GM12878 (cell line): ENCODE data around the gene EFNA3. TPM values are rescaled to one million over a fixed set of nuclear protein-coding genes. Genes with fewer than 3 reads are reported as not detected.

Source experiments
- ATAC-seq: fragments of 200-7000 bp; cut with Tn5 transposase; 3 replicates; pipeline ENCODE4 v1.9.1; 2020; ENCODE audit warnings: mild to moderate bottlenecking, moderate library complexity
- BruUV-seq: library from RNA; stranded (reverse); fragments of 400-500 nt; replicated peaks from 2 replicates; lab custom pipeline; 2021; lab: Mats Ljungman, UMichigan
- CTCF ChIA-PET: fragments of 300-600 bp; sonication (Branson Sonifier 250); formaldehyde crosslinking; extraction: SDS; loops from one replicate; lab custom pipeline; 2021; ENCODE audit warnings: inconsistent platforms; lab: Yijun Ruan, JAX
- POLR2A ChIA-PET: fragments of 350-600 bp; formaldehyde crosslinking; extraction: SDS; loops from one replicate; lab custom pipeline; 2021; ENCODE audit warnings: inconsistent platforms; lab: Charles Lee
- RAD21 ChIA-PET: fragments of 300-600 bp; sonication (Branson Sonifier 250); formaldehyde crosslinking; loops from one replicate; lab custom pipeline; 2023; ENCODE audit warnings: antibody characterized with exemption; ENCODE audit not compliant: unreplicated experiment; lab: Charles Lee
- SMC1A ChIA-PET: fragments of 300-600 bp; sonication (Branson Sonifier 250); formaldehyde crosslinking; loops from one replicate; lab custom pipeline; 2023; ENCODE audit not compliant: unreplicated experiment, uncharacterized antibody; lab: Charles Lee
- DNase-seq: peaks from one replicate; pipeline ENCODE4 v3.0.0-alpha.2; 2011; ENCODE audit warnings: low read depth, low spot score
- FAIRE-seq: peaks from 3 replicates; lab custom pipeline; 2011; peaks lifted over from hg19 to GRCh38; lab: Jason Lieb, UNC
- H2AFZ ChIP-seq: 2 replicates; pipeline ENCODE4 v1.6.0; 2011; ENCODE audit warnings: low read depth, low read length, control low read depth; ENCODE audit not compliant: control insufficient read depth
- H3K27ac ChIP-seq: 2 replicates; pipeline ENCODE4 v1.5.1; 2011; ENCODE audit warnings: control low read depth; ENCODE audit not compliant: control insufficient read depth, insufficient read depth
- H3K27me3 ChIP-seq, 2 experiments: replicated peaks in 1 of 2; 2 replicates each; pipeline versions ENCODE4 v1.6.0 to v1.6.1; 2011; ENCODE audit warnings: low read length in 1 of 2; ENCODE audit not compliant: control insufficient read depth in 2 of 2, insufficient read depth in 2 of 2
- H3K36me3 ChIP-seq, 2 experiments: 2 replicates each; pipeline ENCODE4 v1.5.1; 2011; ENCODE audit warnings: low read length in 1 of 2; ENCODE audit not compliant: control insufficient read depth in 2 of 2, insufficient read depth in 2 of 2
- H3K4me1 ChIP-seq: 2 replicates; pipeline ENCODE4 v1.6.1; 2011; ENCODE audit warnings: mild to moderate bottlenecking, low read length, moderate library complexity, mixed read lengths; ENCODE audit not compliant: control insufficient read depth, insufficient read depth
- H3K4me2 ChIP-seq: 2 replicates; pipeline ENCODE4 v1.6.0; 2011; ENCODE audit warnings: control low read depth; ENCODE audit not compliant: control insufficient read depth, insufficient read depth
- H3K4me3 ChIP-seq: fragments of 200-600 bp; sonication (generic); 2 replicates; pipeline ENCODE4 v1.5.1; 2016
- H3K79me2 ChIP-seq: 2 replicates; pipeline ENCODE4 v1.6.0; 2011; ENCODE audit warnings: low read length; ENCODE audit not compliant: control insufficient read depth, insufficient read depth
- H3K9ac ChIP-seq: 2 replicates; pipeline ENCODE4 v1.8.0; 2011; ENCODE audit warnings: low read length, control low read depth, mixed read lengths; ENCODE audit not compliant: control insufficient read depth, insufficient read depth
- H3K9me3 ChIP-seq: replicated peaks from 3 replicates; pipeline ENCODE4 v1.5.1; 2011; ENCODE audit warnings: mild to moderate bottlenecking, low read length; ENCODE audit not compliant: control insufficient read depth, insufficient read depth
- H4K20me1 ChIP-seq: 2 replicates; pipeline ENCODE4 v1.6.0; 2011; ENCODE audit not compliant: control insufficient read depth, insufficient read depth
- BRCA1 ChIP-seq: IDR thresholded peaks from 2 replicates; pipeline ENCODE4 v1.6.1; 2011; ENCODE audit warnings: low read depth, low read length, improper control_type of control experiment
- CEBPB ChIP-seq, 2 experiments: fragments of 150-350 bp in 1 of 2; IDR thresholded peaks; 2 replicates each; pipeline ENCODE4 v1.6.1; 2012 to 2014; ENCODE audit warnings: low read depth in 2 of 2, low read length in 2 of 2, borderline replicate concordance in 1 of 2, inconsistent platforms in 1 of 2
- EGR1 ChIP-seq, 2 experiments: IDR thresholded peaks; 1 replicate in 1 of 2; 2 replicates in 1 of 2; pipeline ENCODE4 v1.6.1; 2011 to 2012; ENCODE audit warnings: low read depth in 2 of 2, low read length in 2 of 2, borderline replicate concordance in 1 of 2, mild to moderate bottlenecking in 1 of 2, moderate library complexity in 1 of 2
- FOXK2 ChIP-seq: fragments of 450-650 bp; IDR thresholded peaks from 2 replicates; pipeline ENCODE4 v1.6.1; 2017; ENCODE audit warnings: mild to moderate bottlenecking, moderate library complexity
- HDAC6 ChIP-seq: fragments of 200-600 bp; sonication (generic); IDR thresholded peaks from one replicate; pipeline ENCODE4 v1.8.0; 2017; ENCODE audit warnings: antibody characterized with exemption; ENCODE audit not compliant: unreplicated experiment
- NR2F1 ChIP-seq: fragments of 450-650 bp; conservative IDR thresholded peaks from 2 replicates; pipeline ENCODE4 v1.6.1; 2017; ENCODE audit warnings: mild to moderate bottlenecking
- SP1 ChIP-seq: IDR thresholded peaks from one replicate; pipeline ENCODE4 v1.6.1; 2011; ENCODE audit warnings: low read depth, low read length
- TCF7 ChIP-seq: IDR thresholded peaks from 2 replicates; pipeline ENCODE4 v1.6.1; 2014; ENCODE audit warnings: antibody characterized with exemption, borderline replicate concordance
- ZNF217 ChIP-seq: fragments of 450-650 bp; IDR thresholded peaks from 2 replicates; pipeline ENCODE4 v1.6.1; 2017; ENCODE audit warnings: antibody characterized with exemption, mild to moderate bottlenecking
- WGBS: methylation state at CpG from one replicate; pipeline ENCODE4 v1.1.6; 2016; ENCODE audit warnings: low lambda C conversion rate; ENCODE audit not compliant: insufficient replicate concordance, insufficient coverage; ENCODE audit errors: missing lambda C conversion rate; 5-methylcytosine and 5-hydroxymethylcytosine counted together
- in situ Hi-C: fragments of 300-500 bp; cut with MboI; formaldehyde crosslinking; loops from 9 replicates; pipeline ENCODE4 v1.14.3; 2018; ENCODE audit warnings: mixed read lengths
- intact Hi-C: fragments of 100-400 bp; cut with micrococcal nuclease; formaldehyde crosslinking; loops from one replicate; pipeline ENCODE4 v1.14.2; 2022; ENCODE audit not compliant: unreplicated experiment
- polyA plus RNA-seq, 11 experiments: library from polyadenylated mRNA; depleted of rRNA in 4 of 11; unstranded in 6 of 11; stranded (reverse) in 5 of 11; fragments of >200 nt; fragmentation: Nextera tagmentation in 4 of 11; fragmentation: Illumina TruSeq in 1 of 11; extraction: Ambion mirVana in 4 of 11; extraction: Trizol in 1 of 11; gene quantifications; 1 replicate in 1 of 11; 2 replicates in 10 of 11; pipeline versions ENCODE4 v1.2.1 to v1.2.3, GENCODE V29; 2011 to 2016; ENCODE audit warnings: inconsistent platforms in 2 of 11, missing spikeins in 2 of 11, low read depth in 1 of 11
- total RNA-seq, 4 experiments: library from RNA; depleted of rRNA in 3 of 4; stranded (reverse); fragments of >200 nt in 3 of 4; fragmentation: Illumina TruSeq in 1 of 4; extraction: Trizol in 1 of 4; gene quantifications; 2 replicates each; pipeline versions ENCODE4 v1.2.1 to v1.2.3, GENCODE V29; 2013 to 2021
- TF ChIP-seq, protein P1 (sequence below): fragments of 150-350 bp; IDR thresholded peaks from 2 replicates; pipeline ENCODE4 v1.6.1; 2014; ENCODE audit warnings: mild to moderate bottlenecking, low read depth, low read length
- TF ChIP-seq, protein P2 (sequence below): fragments of 450-650 bp; IDR thresholded peaks from 2 replicates; pipeline ENCODE4 v1.6.1; 2017; ENCODE audit warnings: mild to moderate bottlenecking, moderate library complexity
- TF ChIP-seq, protein P3 (sequence below): IDR thresholded peaks from 2 replicates; pipeline ENCODE4 v1.6.1; 2012; ENCODE audit warnings: low read length, inconsistent platforms
- TF ChIP-seq, protein P4 (sequence below): IDR thresholded peaks from 2 replicates; pipeline ENCODE4 v1.6.1; 2011; ENCODE audit warnings: low read depth, mild to moderate bottlenecking, low read length, moderate library complexity, borderline replicate concordance; ENCODE audit errors: extremely low read depth
- TF ChIP-seq, protein P5 (sequence below): fragments of 450-650 bp; formaldehyde crosslinking; IDR thresholded peaks from 2 replicates; pipeline ENCODE4 v1.5.0; 2022; ENCODE audit warnings: mild to moderate bottlenecking, missing genetic modification characterization

Gene EFNA3
- total and polyA plus RNA-seq, 10 of the 15 experiments (the other 5 are each of a cell fraction or from before 2014, with no cell fraction given): 0.08 to 5.4 (median 1.1) TPM

DNA sequence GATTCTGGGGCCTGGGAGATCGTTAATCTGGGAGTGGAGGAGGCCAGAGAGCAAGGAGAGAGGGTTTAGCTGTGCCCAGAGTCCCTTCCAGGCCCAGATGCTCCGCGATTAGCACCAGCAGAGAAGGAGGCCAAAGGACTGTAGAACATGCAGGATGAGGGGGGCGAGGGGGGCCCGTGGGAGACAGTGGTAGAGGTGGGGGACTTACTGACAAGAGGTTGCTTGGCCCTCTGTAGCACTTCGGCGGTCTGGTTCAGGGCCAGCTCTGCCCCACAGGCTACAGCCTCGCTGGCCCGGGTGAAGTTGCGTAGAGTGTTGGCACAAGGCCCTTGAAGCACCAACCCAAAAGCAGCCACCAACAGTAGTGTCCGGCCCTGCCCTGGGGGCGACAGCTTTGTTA, 45.8 kb upstream of the EFNA3 start:
- SMC1A ChIA-PET: no interaction called here
- H2AFZ ChIP-seq: no peak overlapping the region
- in situ Hi-C loops: no loop called here
- POLR2A ChIA-PET: interaction anchor here (1.3 kb wide), 1 partner anchor 50 kb away, joined by 4 read pairs; the partner anchor contains the start of gene FLAD1
- no peaks in the 10 kb centered on the region for H3K79me2 ChIP-seq
- no peak overlapping the region for H3K4me2 ChIP-seq
- intact Hi-C loops: no loop called here
- ATAC-seq: no peak
- no peaks in the 10 kb centered on the region for H3K36me3 ChIP-seq
- DNase-seq: no peak
- RAD21 ChIA-PET: no interaction called here
- H3K9me3 ChIP-seq: no peaks in the 10 kb centered on the region
- peaks cover 0 to 3% of the 10 kb centered on the region in 2 experiments; a peak in 1 of 4 replicates for H3K27me3 ChIP-seq
- 52% methylated on average over 12 of the region's 12 CpGs for WGBS
- H3K4me3 ChIP-seq: no peak overlapping the region
- H3K9ac ChIP-seq: no peak overlapping the region
- FAIRE-seq: no peak
- H4K20me1 ChIP-seq: no peaks in the 10 kb centered on the region
- CTCF ChIA-PET: interaction anchor here (1.4 kb wide), 1 partner anchor 12 kb away, joined by 4 read pairs; no protein-coding TSS in a partner anchor
- H3K4me1 ChIP-seq: no peaks in the 10 kb centered on the region
- H3K27ac ChIP-seq: no peak overlapping the region
- BruUV-seq: no TSS peak
- TF ChIP-seq NR2F1: no peak
- TF ChIP-seq TCF7: no peak
- TF ChIP-seq, protein P1, sequence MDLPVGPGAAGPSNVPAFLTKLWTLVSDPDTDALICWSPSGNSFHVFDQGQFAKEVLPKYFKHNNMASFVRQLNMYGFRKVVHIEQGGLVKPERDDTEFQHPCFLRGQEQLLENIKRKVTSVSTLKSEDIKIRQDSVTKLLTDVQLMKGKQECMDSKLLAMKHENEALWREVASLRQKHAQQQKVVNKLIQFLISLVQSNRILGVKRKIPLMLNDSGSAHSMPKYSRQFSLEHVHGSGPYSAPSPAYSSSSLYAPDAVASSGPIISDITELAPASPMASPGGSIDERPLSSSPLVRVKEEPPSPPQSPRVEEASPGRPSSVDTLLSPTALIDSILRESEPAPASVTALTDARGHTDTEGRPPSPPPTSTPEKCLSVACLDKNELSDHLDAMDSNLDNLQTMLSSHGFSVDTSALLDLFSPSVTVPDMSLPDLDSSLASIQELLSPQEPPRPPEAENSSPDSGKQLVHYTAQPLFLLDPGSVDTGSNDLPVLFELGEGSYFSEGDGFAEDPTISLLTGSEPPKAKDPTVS: no peak
- no peak for TF ChIP-seq SP1
- TF ChIP-seq HDAC6: no peak
- TF ChIP-seq EGR1 (IDR thresholded peaks at IDR 0.05; ENCODE audit: borderline replicate concordance in 1 of 2, low read depth in 2 of 2, low read length in 2 of 2): no peak
- TF ChIP-seq, protein P2, sequence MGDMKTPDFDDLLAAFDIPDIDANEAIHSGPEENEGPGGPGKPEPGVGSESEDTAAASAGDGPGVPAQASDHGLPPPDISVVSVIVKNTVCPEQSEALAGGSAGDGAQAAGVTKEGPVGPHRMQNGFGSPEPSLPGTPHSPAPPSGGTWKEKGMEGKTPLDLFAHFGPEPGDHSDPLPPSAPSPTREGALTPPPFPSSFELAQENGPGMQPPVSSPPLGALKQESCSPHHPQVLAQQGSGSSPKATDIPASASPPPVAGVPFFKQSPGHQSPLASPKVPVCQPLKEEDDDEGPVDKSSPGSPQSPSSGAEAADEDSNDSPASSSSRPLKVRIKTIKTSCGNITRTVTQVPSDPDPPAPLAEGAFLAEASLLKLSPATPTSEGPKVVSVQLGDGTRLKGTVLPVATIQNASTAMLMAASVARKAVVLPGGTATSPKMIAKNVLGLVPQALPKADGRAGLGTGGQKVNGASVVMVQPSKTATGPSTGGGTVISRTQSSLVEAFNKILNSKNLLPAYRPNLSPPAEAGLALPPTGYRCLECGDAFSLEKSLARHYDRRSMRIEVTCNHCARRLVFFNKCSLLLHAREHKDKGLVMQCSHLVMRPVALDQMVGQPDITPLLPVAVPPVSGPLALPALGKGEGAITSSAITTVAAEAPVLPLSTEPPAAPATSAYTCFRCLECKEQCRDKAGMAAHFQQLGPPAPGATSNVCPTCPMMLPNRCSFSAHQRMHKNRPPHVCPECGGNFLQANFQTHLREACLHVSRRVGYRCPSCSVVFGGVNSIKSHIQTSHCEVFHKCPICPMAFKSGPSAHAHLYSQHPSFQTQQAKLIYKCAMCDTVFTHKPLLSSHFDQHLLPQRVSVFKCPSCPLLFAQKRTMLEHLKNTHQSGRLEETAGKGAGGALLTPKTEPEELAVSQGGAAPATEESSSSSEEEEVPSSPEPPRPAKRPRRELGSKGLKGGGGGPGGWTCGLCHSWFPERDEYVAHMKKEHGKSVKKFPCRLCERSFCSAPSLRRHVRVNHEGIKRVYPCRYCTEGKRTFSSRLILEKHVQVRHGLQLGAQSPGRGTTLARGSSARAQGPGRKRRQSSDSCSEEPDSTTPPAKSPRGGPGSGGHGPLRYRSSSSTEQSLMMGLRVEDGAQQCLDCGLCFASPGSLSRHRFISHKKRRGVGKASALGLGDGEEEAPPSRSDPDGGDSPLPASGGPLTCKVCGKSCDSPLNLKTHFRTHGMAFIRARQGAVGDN: no peak
- TF ChIP-seq BRCA1: no peak
- TF ChIP-seq, protein P3, sequence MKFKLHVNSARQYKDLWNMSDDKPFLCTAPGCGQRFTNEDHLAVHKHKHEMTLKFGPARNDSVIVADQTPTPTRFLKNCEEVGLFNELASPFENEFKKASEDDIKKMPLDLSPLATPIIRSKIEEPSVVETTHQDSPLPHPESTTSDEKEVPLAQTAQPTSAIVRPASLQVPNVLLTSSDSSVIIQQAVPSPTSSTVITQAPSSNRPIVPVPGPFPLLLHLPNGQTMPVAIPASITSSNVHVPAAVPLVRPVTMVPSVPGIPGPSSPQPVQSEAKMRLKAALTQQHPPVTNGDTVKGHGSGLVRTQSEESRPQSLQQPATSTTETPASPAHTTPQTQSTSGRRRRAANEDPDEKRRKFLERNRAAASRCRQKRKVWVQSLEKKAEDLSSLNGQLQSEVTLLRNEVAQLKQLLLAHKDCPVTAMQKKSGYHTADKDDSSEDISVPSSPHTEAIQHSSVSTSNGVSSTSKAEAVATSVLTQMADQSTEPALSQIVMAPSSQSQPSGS: no peak
- TF ChIP-seq FOXK2: no peak
- no peak for TF ChIP-seq ZNF217
- TF ChIP-seq, protein P4, sequence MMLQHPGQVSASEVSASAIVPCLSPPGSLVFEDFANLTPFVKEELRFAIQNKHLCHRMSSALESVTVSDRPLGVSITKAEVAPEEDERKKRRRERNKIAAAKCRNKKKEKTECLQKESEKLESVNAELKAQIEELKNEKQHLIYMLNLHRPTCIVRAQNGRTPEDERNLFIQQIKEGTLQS: no peak
- TF ChIP-seq, protein P5, sequence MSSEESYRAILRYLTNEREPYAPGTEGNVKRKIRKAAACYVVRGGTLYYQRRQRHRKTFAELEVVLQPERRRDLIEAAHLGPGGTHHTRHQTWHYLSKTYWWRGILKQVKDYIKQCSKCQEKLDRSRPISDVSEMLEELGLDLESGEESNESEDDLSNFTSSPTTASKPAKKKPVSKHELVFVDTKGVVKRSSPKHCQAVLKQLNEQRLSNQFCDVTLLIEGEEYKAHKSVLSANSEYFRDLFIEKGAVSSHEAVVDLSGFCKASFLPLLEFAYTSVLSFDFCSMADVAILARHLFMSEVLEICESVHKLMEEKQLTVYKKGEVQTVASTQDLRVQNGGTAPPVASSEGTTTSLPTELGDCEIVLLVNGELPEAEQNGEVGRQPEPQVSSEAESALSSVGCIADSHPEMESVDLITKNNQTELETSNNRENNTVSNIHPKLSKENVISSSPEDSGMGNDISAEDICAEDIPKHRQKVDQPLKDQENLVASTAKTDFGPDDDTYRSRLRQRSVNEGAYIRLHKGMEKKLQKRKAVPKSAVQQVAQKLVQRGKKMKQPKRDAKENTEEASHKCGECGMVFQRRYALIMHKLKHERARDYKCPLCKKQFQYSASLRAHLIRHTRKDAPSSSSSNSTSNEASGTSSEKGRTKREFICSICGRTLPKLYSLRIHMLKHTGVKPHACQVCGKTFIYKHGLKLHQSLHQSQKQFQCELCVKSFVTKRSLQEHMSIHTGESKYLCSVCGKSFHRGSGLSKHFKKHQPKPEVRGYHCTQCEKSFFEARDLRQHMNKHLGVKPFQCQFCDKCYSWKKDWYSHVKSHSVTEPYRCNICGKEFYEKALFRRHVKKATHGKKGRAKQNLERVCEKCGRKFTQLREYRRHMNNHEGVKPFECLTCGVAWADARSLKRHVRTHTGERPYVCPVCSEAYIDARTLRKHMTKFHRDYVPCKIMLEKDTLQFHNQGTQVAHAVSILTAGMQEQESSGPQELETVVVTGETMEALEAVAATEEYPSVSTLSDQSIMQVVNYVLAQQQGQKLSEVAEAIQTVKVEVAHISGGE (CRISPR knock-in tag): no peak
- no peak for TF ChIP-seq CEBPB (IDR thresholded peaks at IDR 0.05; ENCODE audit: borderline replicate concordance in 1 of 2, low read depth in 2 of 2, low read length in 2 of 2)
